GM18907 (cell line): ENCODE results near the gene AJAP1.

ENCODE experiments used
- ATAC-seq: cut with Tn5 transposase; IDR thresholded peaks from one replicate; pipeline ENCODE4 v1.9.1; 2021; ENCODE audit warnings: mild to moderate bottlenecking, moderate library complexity; ENCODE audit not compliant: unreplicated experiment

Gene AJAP1

DNA sequence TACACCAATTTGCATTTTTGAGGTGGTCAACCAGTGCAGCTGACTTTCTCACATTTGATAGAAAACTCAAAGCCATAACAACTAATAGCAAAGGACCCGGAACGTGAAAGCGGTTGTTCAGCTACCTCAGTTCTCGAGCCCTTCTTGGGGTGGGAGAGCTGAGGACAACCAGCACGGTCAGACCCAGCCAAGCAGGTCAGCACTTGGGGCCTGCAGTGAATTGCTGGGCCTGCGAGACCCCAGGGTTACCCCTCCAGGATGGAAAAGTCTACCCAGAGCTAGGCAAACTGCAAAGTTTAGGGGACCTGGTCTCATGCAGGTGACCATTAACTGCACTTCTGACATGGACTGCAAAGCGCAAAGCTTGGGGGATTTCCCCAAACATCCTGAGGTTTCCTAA is 23.8 kb upstream of the AJAP1 start:
- ATAC-seq: no peak

DNA sequence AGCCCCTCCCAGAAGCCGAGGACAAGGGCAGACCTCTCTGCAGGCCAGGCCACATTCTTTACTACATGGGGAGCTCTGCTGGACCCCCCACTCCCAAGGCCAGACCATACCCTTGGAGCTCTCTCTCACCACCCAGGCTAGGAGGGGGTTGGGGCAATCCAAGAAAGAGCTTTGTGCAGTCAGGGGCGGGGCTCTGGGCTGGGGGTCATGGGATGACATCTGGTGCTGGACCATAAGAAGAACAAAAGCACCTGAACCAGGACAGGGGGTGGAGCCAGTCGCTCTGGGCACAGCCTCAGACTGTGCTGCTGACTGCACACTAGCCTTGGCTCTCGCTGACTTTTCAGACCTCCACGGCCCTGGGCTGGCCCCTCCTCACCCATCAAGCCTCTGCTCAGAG is 23.1 kb upstream of the AJAP1 start:
- no peak for ATAC-seq

DNA sequence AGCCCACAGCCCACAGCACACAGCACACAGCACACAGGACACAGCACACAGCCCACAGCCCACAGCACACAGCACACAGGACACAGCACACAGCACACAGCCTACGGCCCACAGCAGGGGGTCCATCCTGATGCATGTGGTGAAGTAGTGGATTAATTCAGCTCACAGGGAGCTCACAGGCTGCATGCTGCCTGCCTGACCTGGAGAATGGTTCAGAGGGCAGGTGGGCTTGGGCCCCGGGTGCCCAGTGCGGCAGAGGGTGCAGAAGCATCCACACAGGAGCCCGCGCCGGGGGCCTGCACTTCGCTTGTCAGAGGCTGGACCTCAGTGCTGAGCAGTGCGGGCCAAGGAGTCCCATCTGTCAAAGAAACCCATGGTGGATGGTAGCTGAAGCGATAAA is 21.1 kb upstream of the AJAP1 start:
- no peak for ATAC-seq

DNA sequence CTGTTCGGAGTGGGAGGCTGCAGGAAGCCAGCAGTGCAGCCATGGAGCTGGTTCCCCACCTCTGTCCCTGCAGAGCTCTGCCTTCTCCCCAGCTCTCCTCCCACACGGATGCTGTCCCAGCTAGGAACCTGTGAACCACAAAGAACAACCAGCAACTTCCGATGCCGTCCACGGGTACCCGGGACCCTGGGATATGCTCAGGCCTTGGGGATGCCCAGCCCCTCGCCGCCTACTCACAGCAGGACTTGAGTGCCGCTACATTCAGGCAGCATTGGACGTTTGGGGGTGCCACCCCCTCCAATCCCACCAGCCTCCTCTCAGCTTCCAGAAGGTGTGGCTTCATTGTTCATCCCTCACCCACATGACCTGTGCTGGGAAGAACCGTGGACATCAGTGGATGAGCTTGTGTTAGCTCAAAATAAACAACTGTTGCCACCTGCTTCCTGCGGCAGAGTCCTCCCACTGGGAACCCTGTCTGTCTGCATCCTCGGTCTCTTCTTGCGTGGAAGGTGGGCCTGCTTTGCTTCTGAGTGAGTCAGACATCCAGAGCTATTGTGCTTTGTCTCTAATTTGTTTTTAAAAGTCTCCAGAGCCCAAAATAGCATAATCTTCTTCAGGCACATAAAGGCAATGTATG is 20.1 kb upstream of the AJAP1 start:
- ATAC-seq: no peak

DNA sequence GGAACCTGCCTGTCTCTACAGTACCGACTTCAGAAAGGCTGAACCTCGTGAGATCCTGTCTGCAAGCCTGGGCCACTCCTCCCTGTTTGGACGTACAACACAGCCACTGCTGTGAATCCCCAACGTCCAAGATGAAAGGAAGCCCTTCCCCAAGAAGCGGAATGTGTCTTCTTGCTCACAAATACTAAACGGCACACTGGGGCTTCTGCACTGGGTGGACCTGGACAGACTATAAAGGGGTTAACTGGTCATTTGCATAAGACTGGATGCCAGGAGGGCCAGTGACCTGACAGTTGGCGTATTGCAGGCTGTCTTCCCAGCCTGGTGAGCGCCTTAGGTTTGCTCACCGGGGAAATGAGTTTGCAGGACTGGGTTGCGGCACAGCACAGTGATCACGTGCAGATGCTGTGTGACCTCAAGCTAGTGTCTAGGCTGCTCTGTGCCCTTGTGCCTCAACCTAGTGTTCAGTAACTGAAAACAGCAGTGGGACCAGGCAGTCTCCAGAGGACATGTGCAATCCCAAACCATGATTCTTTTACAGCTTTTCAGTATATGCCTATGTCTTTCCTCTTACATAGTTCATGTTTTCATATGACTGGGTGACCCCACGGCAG is 19.5 kb upstream of the AJAP1 start:
- no peak for ATAC-seq

DNA sequence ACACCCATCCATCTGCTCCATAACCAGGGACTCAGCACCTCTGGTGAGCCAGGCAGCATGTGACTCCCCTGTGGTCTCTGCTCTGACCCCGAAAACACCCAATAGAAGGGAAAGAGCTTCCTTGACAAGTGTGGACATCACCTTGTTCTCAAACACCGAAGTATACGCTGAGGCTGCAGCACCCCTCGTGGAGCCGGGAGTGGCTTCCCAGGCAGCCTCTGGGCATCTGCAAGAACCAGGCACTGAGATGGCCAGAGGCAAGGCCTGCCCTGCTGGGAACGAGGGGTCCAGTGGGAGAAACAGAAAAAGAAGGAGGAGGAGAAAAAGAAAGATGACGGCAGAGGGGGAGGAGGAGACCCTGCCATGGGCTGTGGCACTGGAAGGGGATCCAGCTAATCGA is 18.2 kb upstream of the AJAP1 start:
- no peak for ATAC-seq

DNA sequence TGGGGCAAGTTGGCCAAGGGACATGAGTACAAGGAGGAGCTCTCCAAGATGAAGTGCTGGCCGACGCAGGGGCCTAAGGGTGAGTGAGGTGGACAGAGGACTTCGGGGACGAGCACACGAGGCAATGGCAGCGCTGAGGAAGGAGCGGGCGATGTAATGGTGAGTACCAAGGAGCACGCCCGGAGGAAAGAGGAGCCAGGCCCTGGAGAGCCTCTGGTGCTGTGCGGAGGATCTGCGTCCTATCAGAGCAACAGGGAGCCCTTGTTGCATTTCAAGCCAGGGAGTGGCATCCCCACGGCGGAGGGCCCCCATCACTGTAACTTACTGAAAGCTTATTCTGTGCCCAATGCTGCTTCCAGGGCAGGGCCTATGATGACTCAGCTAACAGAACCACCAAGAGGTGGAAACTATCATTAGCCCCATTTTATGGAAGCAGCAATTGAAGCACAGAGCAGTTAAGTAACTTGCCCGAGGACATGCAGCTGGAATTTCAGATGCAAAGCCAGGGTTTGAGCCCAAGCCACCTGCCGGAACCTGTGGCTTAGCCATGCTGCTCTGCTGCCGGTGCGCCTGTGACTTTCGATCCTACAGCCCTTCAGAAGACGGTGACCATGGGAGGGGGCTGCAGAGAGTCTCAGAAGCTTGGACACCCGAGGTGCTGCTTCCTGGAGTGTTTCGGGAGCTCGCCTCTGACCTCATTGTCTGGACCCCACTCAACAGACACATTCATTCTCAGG is 17.6 kb upstream of the AJAP1 start:
- ATAC-seq: no peak

DNA sequence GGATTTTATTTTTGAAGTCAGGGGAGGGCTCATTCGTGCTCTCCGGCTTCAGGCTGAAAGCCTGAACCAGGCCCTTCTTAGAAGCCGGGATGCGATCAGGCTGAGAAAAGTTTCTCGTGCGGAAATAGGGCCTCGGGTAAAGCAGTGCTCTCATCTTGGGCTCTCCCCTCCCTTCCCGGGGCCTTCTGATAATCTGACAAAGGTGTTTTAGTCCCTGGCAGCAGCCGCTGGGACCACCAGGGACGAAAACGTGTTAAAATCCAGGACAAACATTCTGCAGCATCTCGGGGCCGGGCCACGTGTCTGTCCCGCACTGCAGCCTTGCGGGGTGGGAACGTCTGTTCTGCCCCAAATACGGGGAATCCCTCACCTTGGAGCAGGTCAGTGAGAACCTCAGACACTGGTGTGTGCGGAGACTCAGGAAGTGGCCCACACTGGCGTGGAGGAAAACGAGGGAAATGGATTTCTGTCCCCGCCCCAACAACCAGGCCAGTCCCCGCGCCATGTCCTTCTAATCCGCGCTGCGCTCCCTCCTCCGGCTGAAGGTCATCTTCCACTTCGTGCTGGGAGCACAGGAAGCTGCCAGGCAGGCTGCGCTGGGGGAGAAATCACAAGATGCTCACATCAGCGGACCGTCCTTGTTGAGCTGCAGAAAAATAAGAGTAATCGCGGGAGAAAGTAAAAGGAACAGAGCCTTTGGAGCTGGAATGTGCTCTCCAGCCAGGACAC is 16.6 kb upstream of the AJAP1 start:
- ATAC-seq: no peak

DNA sequence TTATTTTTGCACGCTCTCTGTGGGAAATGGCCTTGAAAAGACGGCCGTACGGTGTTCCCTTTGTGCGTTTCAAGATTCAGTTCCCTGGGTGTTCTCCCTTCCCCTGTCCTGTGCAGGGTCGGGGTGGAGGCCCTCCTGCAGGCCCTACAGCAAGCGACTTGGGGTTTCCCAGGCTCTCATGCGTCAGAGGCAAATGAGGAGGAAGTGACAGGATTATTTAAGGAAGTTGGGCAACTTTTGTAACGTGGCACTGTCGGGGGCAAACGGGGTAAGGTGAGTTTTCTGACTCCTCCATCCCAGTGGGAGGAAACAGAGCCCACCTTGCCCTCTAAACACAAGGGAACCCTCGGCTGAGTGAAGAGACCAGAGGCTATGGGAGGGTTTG is 16.1 kb upstream of the AJAP1 start:
- no peak for ATAC-seq

DNA sequence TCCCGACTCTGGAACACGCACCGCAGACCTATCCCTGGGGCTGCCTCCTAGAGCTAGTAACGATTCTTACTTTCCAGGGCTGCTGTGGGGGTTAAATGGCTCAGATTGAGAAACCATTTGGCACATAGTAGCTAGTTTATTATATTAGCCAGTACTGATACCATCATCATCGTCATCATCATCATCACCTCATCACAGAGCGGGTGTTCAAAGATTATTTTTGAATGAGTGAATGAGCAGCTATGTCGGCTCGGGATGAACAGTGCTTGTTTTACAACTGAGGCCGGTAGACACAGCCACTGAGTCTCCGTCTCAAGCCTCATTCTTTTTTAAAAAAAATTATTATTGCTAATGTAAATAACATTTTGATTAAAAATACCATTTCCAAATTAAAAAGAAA is 13.5 kb upstream of the AJAP1 start:
- no peak for ATAC-seq

DNA sequence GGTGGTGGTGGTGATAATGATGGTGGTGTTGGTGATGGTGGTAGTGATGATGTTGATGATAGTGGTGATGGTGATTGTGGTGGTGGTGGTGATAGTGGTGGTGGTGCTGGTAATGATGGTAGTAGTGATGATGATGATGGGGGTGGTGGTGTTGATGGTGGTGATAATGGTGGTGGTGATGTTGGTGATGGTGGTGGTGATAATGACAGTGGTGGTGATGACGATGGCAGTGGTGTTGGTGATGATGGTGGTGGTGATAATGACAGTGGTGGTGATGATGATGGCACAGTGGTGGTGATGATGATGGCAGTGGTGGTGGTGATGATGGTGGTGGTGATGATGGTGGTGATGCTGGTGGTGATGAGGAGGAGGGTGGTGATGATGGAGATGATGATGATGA is 7.0 kb upstream of the AJAP1 start:
- ATAC-seq: no peak

DNA sequence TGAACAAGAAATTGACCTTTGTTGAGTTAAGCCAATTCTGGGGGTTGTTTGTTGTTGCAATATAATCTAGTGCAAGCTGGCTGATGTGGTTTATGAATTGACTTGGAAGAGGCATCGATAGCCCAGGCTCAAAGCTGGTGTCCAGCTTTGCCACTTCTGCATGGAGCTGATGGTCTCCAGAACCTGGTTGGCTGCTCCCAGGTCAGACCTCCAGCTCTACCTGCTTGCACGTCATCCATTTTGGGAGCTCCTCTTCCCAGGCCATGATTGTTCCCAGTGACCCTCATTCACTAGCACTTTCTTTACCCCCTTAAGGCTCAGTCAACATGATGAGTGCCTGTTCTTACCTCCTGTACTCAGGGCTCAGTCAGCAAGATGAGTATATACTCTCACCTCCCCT is 5.8 kb upstream of the AJAP1 start:
- ATAC-seq: no peak

DNA sequence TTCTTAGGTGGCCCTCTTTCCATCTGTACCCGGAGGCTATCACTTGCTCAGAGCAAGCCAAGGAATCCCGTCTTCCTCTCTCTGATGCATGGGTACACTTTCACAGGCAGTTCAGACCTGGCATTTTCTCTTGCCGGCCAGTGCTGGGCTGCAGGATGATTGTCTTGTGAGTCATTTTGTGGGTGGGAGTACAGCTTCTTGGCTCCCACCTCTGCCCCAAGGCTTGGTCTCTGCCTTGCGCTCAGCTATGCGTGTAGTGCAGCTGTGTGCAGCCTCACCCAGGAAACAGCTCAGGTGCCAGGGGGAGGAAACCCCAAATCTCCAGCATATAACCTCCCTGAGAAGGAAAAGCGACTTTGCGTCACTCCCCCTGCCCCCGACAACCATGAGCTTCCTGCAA is 3.9 kb upstream of the AJAP1 start:
- ATAC-seq: no peak

DNA sequence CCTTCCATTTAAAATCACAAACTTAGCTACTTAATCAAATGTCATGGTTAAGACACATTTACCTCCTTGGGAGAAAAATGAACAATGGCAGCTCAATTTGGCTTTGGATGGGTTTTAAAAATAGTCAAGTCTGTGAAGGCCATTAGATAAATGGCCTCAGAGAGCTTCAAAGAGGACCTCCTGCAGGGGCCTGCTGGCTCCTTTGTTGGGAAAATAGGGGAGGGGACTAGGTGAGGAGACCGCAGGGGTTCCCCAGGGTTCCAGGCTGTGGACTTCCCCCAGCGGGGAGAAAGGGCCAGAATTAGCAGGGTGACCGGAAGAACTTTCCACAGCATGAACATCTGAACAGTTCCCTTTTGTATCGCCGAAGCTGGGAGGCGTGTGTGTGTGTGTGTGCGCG is 3.4 kb upstream of the AJAP1 start:
- ATAC-seq: no peak

DNA sequence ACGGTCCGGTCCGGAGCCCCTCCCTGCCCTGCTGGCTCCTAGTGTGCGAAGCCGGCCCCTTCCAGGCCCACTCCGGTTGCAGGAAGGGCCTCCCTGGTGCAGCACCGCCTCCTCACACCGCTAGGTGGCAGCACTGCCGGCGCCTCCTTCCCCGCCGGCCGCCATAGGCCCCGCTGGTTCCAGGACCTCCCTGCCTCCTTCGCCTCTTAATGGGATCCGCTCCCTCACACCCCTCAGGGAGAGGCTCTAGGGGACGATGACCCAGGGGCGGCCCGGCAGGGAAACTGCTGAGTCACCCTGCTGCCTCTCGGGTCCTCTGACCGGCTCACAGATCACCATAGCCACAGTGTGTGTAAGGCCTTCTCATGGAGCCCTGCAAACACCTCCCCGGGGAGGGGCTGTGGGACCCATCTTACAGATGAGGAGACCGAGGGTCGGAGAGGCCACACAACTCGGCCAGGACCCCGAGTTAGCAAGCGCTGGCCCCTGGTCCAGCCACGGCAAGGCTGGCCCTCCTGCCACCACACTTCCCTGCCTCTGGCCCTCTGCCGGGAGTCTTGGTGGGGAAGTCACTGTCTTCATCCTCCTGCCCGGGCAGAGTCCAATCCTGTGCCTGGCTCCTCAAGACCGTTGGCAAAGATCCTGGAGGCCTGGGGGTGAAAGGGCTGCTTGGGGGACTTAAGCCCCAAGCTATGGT is 1.6 kb upstream of the AJAP1 start:
- no peak for ATAC-seq

DNA sequence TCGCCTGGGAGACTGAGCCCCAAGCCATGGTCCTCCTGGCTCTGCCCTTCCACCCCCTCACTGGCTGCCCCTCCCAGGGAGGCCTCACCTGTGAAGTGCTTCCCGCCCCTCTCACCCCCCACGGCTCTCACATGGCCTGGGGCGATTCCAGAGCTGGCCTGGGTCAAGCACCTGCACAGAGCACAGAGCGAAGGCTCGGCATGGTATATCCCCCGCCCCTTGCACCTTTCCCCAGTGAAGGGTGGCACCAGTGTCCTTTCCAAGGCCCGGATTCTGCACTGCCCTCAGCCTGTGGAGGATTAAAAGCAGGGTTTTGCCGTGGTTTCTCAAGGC is 1.1 kb upstream of the AJAP1 start:
- ATAC-seq: no peak

DNA sequence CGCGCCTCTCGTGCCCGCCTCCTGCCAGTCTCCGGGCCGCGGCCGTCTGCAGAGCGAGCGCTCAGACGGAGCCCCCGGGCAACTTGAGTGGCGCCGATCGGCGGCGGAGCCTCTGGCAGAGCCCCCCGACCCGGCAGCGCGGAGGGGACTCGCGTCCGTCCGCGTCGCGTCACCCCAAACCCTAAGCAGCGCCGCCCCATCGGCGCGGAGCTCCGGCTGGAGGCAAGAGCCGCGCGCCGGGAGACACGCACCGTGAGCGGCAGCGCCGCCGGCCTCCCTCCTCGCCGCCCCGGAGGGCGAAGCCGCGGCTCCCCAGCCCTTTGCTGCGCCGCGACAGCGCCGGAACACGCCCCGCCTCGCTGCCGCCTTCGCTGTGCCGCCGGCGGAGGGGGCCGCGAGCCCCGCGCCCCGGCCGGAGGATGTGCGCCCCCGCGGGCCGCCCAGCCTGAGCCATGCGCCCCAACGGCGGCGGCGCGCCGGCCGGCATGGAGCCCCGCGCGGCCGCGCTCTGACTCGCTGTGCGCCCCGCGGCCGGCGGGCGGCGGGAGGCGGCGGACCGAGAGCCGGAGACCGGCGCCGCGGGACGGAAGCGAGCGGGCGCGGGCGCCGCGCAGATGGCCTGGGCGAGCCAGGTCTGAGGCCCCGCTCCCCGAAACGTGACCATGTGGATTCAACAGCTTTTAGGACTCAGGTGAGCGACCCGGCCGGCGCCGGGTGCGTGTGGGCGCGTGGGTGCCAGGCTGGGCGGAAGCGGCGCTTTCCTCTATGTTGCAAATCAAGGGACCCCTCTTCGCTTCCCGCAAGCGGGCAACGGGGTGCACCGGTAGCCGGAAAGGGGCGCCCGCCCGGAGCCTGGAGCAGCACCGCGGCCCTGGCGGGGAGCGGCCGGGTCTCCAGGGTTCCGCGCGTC is 610 bp downstream of the AJAP1 start:
- ATAC-seq: no peak

DNA sequence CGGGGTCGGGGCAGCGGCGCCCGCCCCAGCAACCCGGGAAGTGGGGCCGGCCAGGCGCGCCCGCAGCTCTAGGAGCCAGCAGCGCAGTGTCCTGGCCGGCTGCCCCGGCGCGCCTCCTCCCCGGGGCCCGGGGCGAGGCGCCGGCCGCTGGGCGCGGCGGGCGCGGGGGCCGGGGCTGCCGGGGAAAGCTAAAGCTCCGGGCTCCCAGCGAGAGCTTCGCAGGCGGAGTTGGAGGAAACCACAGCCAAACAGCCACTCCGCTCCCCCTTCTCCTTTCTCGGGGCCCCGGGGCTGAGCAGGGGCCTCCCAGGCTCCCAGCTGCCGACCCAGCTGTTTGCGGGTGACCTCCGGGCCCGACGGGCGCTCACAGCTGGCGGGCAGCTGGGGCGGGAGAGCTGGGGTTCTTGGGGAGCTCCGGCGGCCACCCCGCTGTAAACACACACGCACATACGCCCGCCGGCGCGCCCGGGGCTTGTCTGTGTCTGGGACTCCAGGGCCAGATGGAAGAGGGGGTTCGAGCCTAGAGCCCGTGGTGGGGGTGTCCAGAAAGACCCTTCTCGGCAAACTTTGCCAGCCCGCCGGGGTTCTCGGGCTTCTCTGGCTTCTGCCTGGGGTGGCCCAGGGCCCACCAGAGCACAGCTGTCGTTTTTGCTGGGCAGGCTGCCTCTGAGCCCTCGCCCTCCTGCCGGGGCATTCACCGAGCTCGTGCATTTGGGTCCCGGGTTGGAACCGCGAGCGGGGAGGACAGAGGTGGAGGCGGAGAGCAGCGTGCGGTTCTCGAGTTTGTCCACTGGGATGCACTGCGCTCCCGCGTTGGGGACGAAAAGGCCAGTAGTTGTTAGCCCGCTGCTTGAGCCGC is 1.5 kb downstream of the AJAP1 start:
- ATAC-seq: no peak

DNA sequence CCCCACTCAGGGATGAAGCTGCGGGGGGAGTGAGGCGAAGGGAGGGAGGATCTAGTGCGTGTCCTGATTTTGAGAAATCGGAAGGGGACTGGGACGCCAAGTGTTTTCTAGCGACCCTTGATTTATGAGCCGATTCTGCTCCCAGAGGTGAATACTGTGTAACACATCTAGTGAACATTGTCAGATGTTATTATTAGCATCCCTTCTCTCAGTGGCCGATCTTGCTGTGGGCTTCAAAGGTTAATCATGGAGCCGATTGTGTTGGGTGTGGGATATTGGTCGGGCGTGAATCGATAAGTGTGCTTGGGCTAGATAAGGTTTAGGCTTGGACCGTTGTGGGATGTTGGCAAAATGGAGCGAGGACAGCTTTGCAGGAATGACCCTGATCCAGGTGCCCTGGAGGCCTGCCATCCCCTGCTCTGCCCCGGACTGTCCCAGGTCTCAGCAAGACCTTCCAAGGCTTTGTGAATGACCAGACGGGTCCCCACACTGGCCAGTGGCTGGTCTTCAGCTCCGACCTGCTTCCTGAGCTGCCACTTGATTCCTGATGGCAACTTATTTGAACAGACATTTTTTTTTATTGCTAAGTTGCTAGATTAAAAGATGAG is 2.2 kb downstream of the AJAP1 start:
- ATAC-seq: no peak
